ENCODE data around the gene MCM9.
A peak's percentile ranks its signal among the peaks of the same experiment; 100 is the strongest.

Gene MCM9

GRCh38 chr6:118812970-118813369 is 122.0 kb downstream of the MCM9 start:
- no peak overlapping the region for H3K4me3 ChIP-seq (ENCODE audit: low read depth, low read length)
- TF ChIP-seq MAX (IDR thresholded peaks at IDR 0.05; ENCODE audit: low read depth, low read length) (no peak), MYC (IDR thresholded peaks at IDR 0.05; ENCODE audit: low read depth, low read length) (no peak), POLR2A (IDR thresholded peaks at IDR 0.05; ENCODE audit: extremely low read depth, insufficient read length) (no peak), CTCF (IDR thresholded peaks at IDR 0.05; ENCODE audit: low read depth, low read length) (no peak)

GRCh38 chr6:118810420-118811027 is 124.4 kb downstream of the MCM9 start:
- H3K4me3 ChIP-seq (ENCODE audit: low read depth, low read length), result no peak overlapping the region
- DNase-seq (ENCODE audit: low read depth), result peak; percentile 74
- 0 out of 2 replicates have a peak, but pooled peaks have one; percentile 11 for TF ChIP-seq MAX (IDR thresholded peaks at IDR 0.05; ENCODE audit: low read depth, low read length)
- no peak; the same call in 1 of the 2 replicates for TF ChIP-seq MYC (IDR thresholded peaks at IDR 0.05; ENCODE audit: low read depth, low read length)

More at GRCh38 chr6:118812970-118813369, 122.0 kb downstream of the MCM9 start:
- no peak for DNase-seq (ENCODE audit: low read depth)

- peak; percentile 37 for DNase-seq (ENCODE audit: low read depth)
- TF ChIP-seq POLR2A (IDR thresholded peaks at IDR 0.05; ENCODE audit: extremely low read depth, insufficient read length) (no peak), CTCF (IDR thresholded peaks at IDR 0.05; ENCODE audit: low read depth, low read length) (no peak), MAX (IDR thresholded peaks at IDR 0.05; ENCODE audit: low read depth, low read length) (no peak), MYC (IDR thresholded peaks at IDR 0.05; ENCODE audit: low read depth, low read length) (no peak)
- no peak overlapping the region for H3K4me3 ChIP-seq (ENCODE audit: low read depth, low read length)
These were observed 125.9 kb downstream of the MCM9 start for GRCh38 chr6:118808793-118809638.

- no peak for DNase-seq (ENCODE audit: low read depth)
These were observed 130.9 kb downstream of the MCM9 start for GRCh38 chr6:118804091-118804490.

GRCh38 chr6:118801257-118801656 is 133.7 kb downstream of the MCM9 start:
- no peak for DNase-seq (ENCODE audit: low read depth)
- no peak overlapping the region for H3K4me3 ChIP-seq (ENCODE audit: low read depth, low read length)
- TF ChIP-seq MYC (IDR thresholded peaks at IDR 0.05; ENCODE audit: low read depth, low read length) (no peak), POLR2A (IDR thresholded peaks at IDR 0.05; ENCODE audit: extremely low read depth, insufficient read length) (no peak), MAX (IDR thresholded peaks at IDR 0.05; ENCODE audit: low read depth, low read length) (no peak)

More at GRCh38 chr6:118804091-118804490, 130.9 kb downstream of the MCM9 start:
- no peak for TF ChIP-seq CTCF (IDR thresholded peaks at IDR 0.05; ENCODE audit: low read depth, low read length)
- TF ChIP-seq POLR2A (IDR thresholded peaks at IDR 0.05; ENCODE audit: extremely low read depth, insufficient read length), result no peak
- TF ChIP-seq MYC (IDR thresholded peaks at IDR 0.05; ENCODE audit: low read depth, low read length), result no peak
- no peak for TF ChIP-seq MAX (IDR thresholded peaks at IDR 0.05; ENCODE audit: low read depth, low read length)
- H3K4me3 ChIP-seq (ENCODE audit: low read depth, low read length), result no peak overlapping the region

- DNase-seq (ENCODE audit: low read depth), result peak; percentile 87
- no peak overlapping the region for H3K4me3 ChIP-seq (ENCODE audit: low read depth, low read length)
- TF ChIP-seq CTCF (IDR thresholded peaks at IDR 0.05; ENCODE audit: low read depth, low read length) (peak; percentile 93), MAX (IDR thresholded peaks at IDR 0.05; ENCODE audit: low read depth, low read length) (peak; percentile 84), POLR2A (IDR thresholded peaks at IDR 0.05; ENCODE audit: extremely low read depth, insufficient read length) (no peak), MYC (IDR thresholded peaks at IDR 0.05; ENCODE audit: low read depth, low read length) (peak; percentile 67)
These were observed 134.4 kb downstream of the MCM9 start for GRCh38 chr6:118800394-118801071.

Data from NB4 (cell line).